Neural cell (in vitro differentiated cells): Measurements from ENCODE around the gene ADARB1.

Experiments used
- CTCF ChIP-seq: fragments of 450-650 bp; IDR thresholded peaks from 2 replicates; pipeline ENCODE4 v1.5.1; 2014; ENCODE audit warnings: antibody characterized with exemption, mild to moderate bottlenecking, moderate library complexity; ENCODE audit not compliant: poor library complexity, severe bottlenecking
- EZH2 ChIP-seq: fragments of 200-600, 300-800 bp; shearing (Covaris generic), sonication (generic); IDR thresholded peaks from 2 replicates; pipeline ENCODE4 v1.6.1; 2014; ENCODE audit warnings: antibody characterized with exemption, low read length, borderline replicate concordance, mild to moderate bottlenecking; ENCODE audit not compliant: insufficient read depth, poor library complexity, severe bottlenecking
- POLR2AphosphoS5 ChIP-seq: IDR thresholded peaks from 2 replicates; pipeline ENCODE4 v1.6.1; 2012
- RAD21 ChIP-seq: fragments of 450-650 bp; conservative IDR thresholded peaks from 2 replicates; pipeline ENCODE4 v1.6.1; 2014; ENCODE audit warnings: antibody characterized with exemption, mild to moderate bottlenecking, moderate library complexity
- TAF1 ChIP-seq: IDR thresholded peaks from 2 replicates; pipeline ENCODE4 v1.6.1; 2012; ENCODE audit warnings: low read depth

DNA sequence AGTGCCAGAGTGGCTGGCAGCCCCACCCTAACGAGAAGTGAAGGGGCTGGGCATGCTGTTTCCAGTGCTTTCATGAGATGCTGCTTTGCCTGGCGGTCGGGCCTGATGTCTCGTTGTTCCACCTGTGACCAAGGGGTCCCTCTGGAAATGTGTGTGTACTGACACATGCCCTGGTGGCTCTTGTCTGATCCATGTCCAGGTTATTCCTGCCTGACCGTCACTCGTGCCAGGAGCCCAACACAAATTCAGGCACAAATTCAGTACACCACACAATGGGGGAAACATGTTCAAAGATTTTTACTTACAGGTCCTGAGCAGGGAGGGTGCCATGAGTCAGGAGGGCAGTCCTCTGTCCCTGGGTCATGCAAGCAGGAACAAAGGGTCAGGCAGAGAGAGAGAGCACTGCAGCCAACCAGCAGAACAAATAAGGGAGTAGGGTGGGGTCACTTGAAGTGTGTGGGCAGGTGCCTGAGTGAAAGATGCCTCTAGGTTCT, 76.3 kb downstream of the ADARB1 start:
- TF ChIP-seq EZH2 (no peak), TAF1 (no peak), CTCF (no peak), POLR2AphosphoS5 (no peak), RAD21 (no peak)
